Activated T-helper 2 cell treated with anti-CD3 and anti-CD28 coated beads, Interferon-gamma antibody, Interleukin-2, Interleukin-4, amounts not matched to agents 10 μg/mL and 5 μg/mL and 100 μg/mL, durations not matched to agents 14 hours and 24 hours and 36 hours (primary cell): ENCODE results near the gene SLC6A11. TPM values are rescaled to one million over a fixed set of nuclear protein-coding genes. Genes with fewer than 3 reads are reported as not detected.

Experiments used
- DNase-seq: peaks from one replicate; pipeline ENCODE4 v3.0.0; 2021; ENCODE audit warnings: low spot score
- H3K27ac Mint-ChIP-seq: one replicate; pipeline ENCODE4 v1.8.0; 2021; ENCODE audit warnings: mixed read lengths
- H3K27me3 Mint-ChIP-seq: one replicate; pipeline ENCODE4 v1.8.0; 2021; ENCODE audit warnings: low read depth, mixed read lengths
- H3K36me3 Mint-ChIP-seq: one replicate; pipeline ENCODE4 v1.8.0; 2021; ENCODE audit warnings: low read depth, mixed read lengths
- H3K4me1 Mint-ChIP-seq: one replicate; pipeline ENCODE4 v1.8.0; 2021; ENCODE audit warnings: low read depth, mixed read lengths
- H3K4me3 Mint-ChIP-seq: one replicate; pipeline ENCODE4 v1.8.0; 2021; ENCODE audit warnings: low read depth, mild to moderate bottlenecking, moderate library complexity, mixed read lengths
- H3K9me3 Mint-ChIP-seq: one replicate; pipeline ENCODE4 v1.8.0; 2021; ENCODE audit warnings: mixed read lengths
- intact Hi-C: fragments of 100-400 bp; cut with micrococcal nuclease; formaldehyde crosslinking; loops from one replicate; pipeline ENCODE4 v1.15.1; 2023
- total RNA-seq: library from RNA; stranded (reverse); gene quantifications from 2 replicates; pipeline ENCODE4 v1.2.3, GENCODE V29; 2022

SLC6A11 gene
- total RNA-seq, 1 donor from 2014 or later = not detected

- Mint-ChIP-seq H3K27ac (no peak overlapping the region), H3K36me3 (no peaks in the 10 kb centered on the region), H3K9me3 (no peaks in the 10 kb centered on the region), H3K4me1 (no peaks in the 10 kb centered on the region), H3K4me3 (no peak overlapping the region), H3K27me3 (peaks cover 8% of the 10 kb centered on the region)
- intact Hi-C loops = no loop called here
- no peak for DNase-seq
Observed at GRCh38 chr3:10981961-10982360, 165.9 kb downstream of the SLC6A11 start.

GRCh38 chr3:10982782-10983181 is 166.8 kb downstream of the SLC6A11 start:
- no peaks in the 10 kb centered on the region for H3K9me3 Mint-ChIP-seq
- H3K36me3 Mint-ChIP-seq = no peaks in the 10 kb centered on the region
- no peak overlapping the region for H3K27ac Mint-ChIP-seq
- no peaks in the 10 kb centered on the region for H3K4me1 Mint-ChIP-seq
- intact Hi-C loops = no loop called here
- H3K4me3 Mint-ChIP-seq = no peak overlapping the region
- DNase-seq = no peak
- peaks cover 8% of the 10 kb centered on the region for H3K27me3 Mint-ChIP-seq

- no peaks in the 10 kb centered on the region for H3K4me1 Mint-ChIP-seq
- no peak for DNase-seq
- H3K36me3 Mint-ChIP-seq = no peaks in the 10 kb centered on the region
- H3K27me3 Mint-ChIP-seq = peaks cover 12% of the 10 kb centered on the region
- H3K9me3 Mint-ChIP-seq = no peaks in the 10 kb centered on the region
- intact Hi-C loops = no loop called here
- H3K4me3 Mint-ChIP-seq = no peak overlapping the region
- H3K27ac Mint-ChIP-seq = no peak overlapping the region
Observed at GRCh38 chr3:10983219-10983916, 167.3 kb downstream of the SLC6A11 start.

GRCh38 chr3:10984371-10984896 is 168.4 kb downstream of the SLC6A11 start:
- Mint-ChIP-seq H3K36me3 (no peaks in the 10 kb centered on the region), H3K27me3 (peaks cover 13% of the 10 kb centered on the region), H3K27ac (no peak overlapping the region), H3K4me1 (no peaks in the 10 kb centered on the region), H3K4me3 (no peak overlapping the region), H3K9me3 (no peaks in the 10 kb centered on the region)
- intact Hi-C loops = no loop called here
- DNase-seq = no peak

- DNase-seq = no peak
- Mint-ChIP-seq H3K4me1 (no peaks in the 10 kb centered on the region), H3K27ac (no peak overlapping the region), H3K4me3 (no peak overlapping the region), H3K36me3 (no peaks in the 10 kb centered on the region), H3K9me3 (no peaks in the 10 kb centered on the region), H3K27me3 (peaks cover 16% of the 10 kb centered on the region)
- intact Hi-C loops = no loop called here
Observed at GRCh38 chr3:10985181-10985580, 169.2 kb downstream of the SLC6A11 start.

- intact Hi-C loops = no loop called here
- Mint-ChIP-seq H3K4me1 (no peaks in the 10 kb centered on the region), H3K27me3 (peaks cover 28% of the 10 kb centered on the region), H3K36me3 (no peaks in the 10 kb centered on the region), H3K9me3 (no peaks in the 10 kb centered on the region), H3K27ac (no peak overlapping the region), H3K4me3 (no peak overlapping the region)
- no peak for DNase-seq
Observed at GRCh38 chr3:10986592-10986991, 170.6 kb downstream of the SLC6A11 start.

GRCh38 chr3:10988001-10988665 is 172.1 kb downstream of the SLC6A11 start:
- H3K4me3 Mint-ChIP-seq = no peak overlapping the region
- intact Hi-C loops = no loop called here
- no peak overlapping the region for H3K27ac Mint-ChIP-seq
- H3K36me3 Mint-ChIP-seq = no peaks in the 10 kb centered on the region
- peaks cover 3% of the 10 kb centered on the region for H3K4me1 Mint-ChIP-seq
- DNase-seq = no peak
- peaks cover 37% of the 10 kb centered on the region for H3K27me3 Mint-ChIP-seq
- no peaks in the 10 kb centered on the region for H3K9me3 Mint-ChIP-seq

GRCh38 chr3:10988991-10989484 is 173.0 kb downstream of the SLC6A11 start:
- Mint-ChIP-seq H3K9me3 (no peaks in the 10 kb centered on the region), H3K4me3 (no peak overlapping the region), H3K4me1 (peaks cover 3% of the 10 kb centered on the region), H3K36me3 (no peaks in the 10 kb centered on the region), H3K27me3 (peaks cover 44% of the 10 kb centered on the region), H3K27ac (no peak overlapping the region)
- intact Hi-C loops = no loop called here
- DNase-seq = no peak

Other genes starting within 250 kb of the SLC6A11 start
- not detected in 2 replicates for gene SLC6A1, start 176.5 kb downstream of the SLC6A11 start, total RNA-seq